H1 (cell line): ENCODE data around the gene DBNDD1. TPM values are rescaled to one million over a fixed set of nuclear protein-coding genes. Genes with fewer than 3 reads are reported as not detected.

ENCODE experiments used
- CTCF ChIA-PET: fragments of 300-600 bp; sonication (Branson Sonifier 250); formaldehyde crosslinking; loops from one replicate; lab custom pipeline; 2021; ENCODE audit not compliant: partially characterized antibody; lab: Charles Lee
- POLR2A ChIA-PET: fragments of 300-600 bp; sonication (Branson Sonifier 250); formaldehyde crosslinking; loops from one replicate; lab custom pipeline; 2021; ENCODE audit warnings: inconsistent platforms; ENCODE audit not compliant: partially characterized antibody; lab: Charles Lee
- DNase-seq, 2 experiments: peaks; one replicate each; pipeline versions ENCODE4 v3.0.0 to v3.0.0-alpha.2; 2010 to 2022; ENCODE audit warnings: low spot score in 2 of 2, low read depth in 1 of 2, mixed read lengths in 1 of 2
- FAIRE-seq: peaks from 2 replicates; lab custom pipeline; 2011; peaks lifted over from hg19 to GRCh38; lab: Jason Lieb, UNC
- H2AFZ ChIP-seq: 2 replicates; pipeline ENCODE4 v1.8.1; 2012; ENCODE audit warnings: low read length, inconsistent platforms
- H2AK5ac ChIP-seq: 2 replicates; pipeline ENCODE4 v1.6.1; 2013; ENCODE audit warnings: low read depth, low read length
- H2BK120ac ChIP-seq: replicated peaks from 2 replicates; pipeline ENCODE3; 2013; ENCODE audit warnings: low read depth, low read length, inconsistent platforms
- H2BK12ac ChIP-seq: 2 replicates; pipeline ENCODE4 v1.6.1; 2013; ENCODE audit warnings: low read depth, low read length
- H2BK15ac ChIP-seq: 2 replicates; pipeline ENCODE4 v1.6.1; 2013; ENCODE audit warnings: low read length
- H2BK20ac ChIP-seq: 2 replicates; pipeline ENCODE4 v1.6.1; 2013; ENCODE audit warnings: low read length
- H2BK5ac ChIP-seq: 2 replicates; pipeline ENCODE4 v1.6.1; 2013; ENCODE audit warnings: low read depth, low read length
- H3K14ac ChIP-seq: 2 replicates; pipeline ENCODE4 v1.6.1; 2013; ENCODE audit warnings: inconsistent platforms; ENCODE audit not compliant: insufficient read length
- H3K18ac ChIP-seq: 2 replicates; pipeline ENCODE4 v1.6.1; 2013; ENCODE audit warnings: low read length; ENCODE audit errors: extremely low read depth
- H3K23ac ChIP-seq: 2 replicates; pipeline ENCODE4 v1.6.1; 2013; ENCODE audit warnings: inconsistent platforms; ENCODE audit not compliant: insufficient read length
- H3K23me2 ChIP-seq: 2 replicates; pipeline ENCODE4 v1.6.1; 2013; ENCODE audit warnings: low read depth, low read length
- H3K27ac ChIP-seq: 2 replicates; pipeline ENCODE4 v1.6.1; 2011; ENCODE audit warnings: low read depth, low read length, inconsistent platforms
- H3K27me3 ChIP-seq, 4 experiments: replicated peaks in 1 of 4; 1 replicate in 1 of 4; 2 replicates in 3 of 4; pipeline versions ENCODE4 v1.6.1 to v1.8.1; 2011 to 2013; ENCODE audit warnings: low read length in 3 of 4, mild to moderate bottlenecking in 3 of 4, inconsistent platforms in 2 of 4, mixed read lengths in 2 of 4, moderate library complexity in 1 of 4; ENCODE audit not compliant: control insufficient read depth in 3 of 4, insufficient read depth in 3 of 4; ENCODE audit errors: extremely low read depth in 1 of 4
- H3K36me3 ChIP-seq, 4 experiments: 2 replicates each; pipeline versions ENCODE4 v1.6.1 to v1.8.1; 2011 to 2013; ENCODE audit warnings: mild to moderate bottlenecking in 4 of 4, low read length in 3 of 4, moderate library complexity in 2 of 4, control low read depth in 1 of 4, inconsistent platforms in 1 of 4; ENCODE audit not compliant: insufficient read depth in 4 of 4, control insufficient read depth in 2 of 4
- H3K4ac ChIP-seq: replicated peaks from 2 replicates; pipeline ENCODE3; 2013; ENCODE audit warnings: low read length, low read depth, mixed read lengths, inconsistent platforms; ENCODE audit not compliant: insufficient read length
- H3K4me1 ChIP-seq, 4 experiments: replicated peaks in 1 of 4; 1 replicate in 1 of 4; 2 replicates in 3 of 4; pipeline versions ENCODE4 v1.6.1 to v1.8.1; 2011 to 2013; ENCODE audit warnings: low read length in 3 of 4, inconsistent platforms in 2 of 4, mixed read lengths in 1 of 4; ENCODE audit not compliant: insufficient read depth in 4 of 4, control insufficient read depth in 3 of 4
- H3K4me2 ChIP-seq, 2 experiments: 2 replicates each; pipeline versions ENCODE4 v1.6.1 to v1.8.1; 2011 to 2013; ENCODE audit warnings: low read depth in 2 of 2, low read length in 2 of 2, control low read depth in 1 of 2, inconsistent platforms in 1 of 2, mild to moderate bottlenecking in 1 of 2; ENCODE audit not compliant: insufficient read depth in 1 of 2
- H3K4me3 ChIP-seq, 4 experiments: fragments of 200-600, 300-600 bp in 1 of 4; sonication (generic), shearing (Covaris generic), sonication (Bioruptor Twin) in 1 of 4; 2 replicates each; pipeline versions ENCODE4 v1.5.1 to v1.8.1; 2011 to 2016; ENCODE audit warnings: low read length in 4 of 4, low read depth in 3 of 4, control low read depth in 2 of 4, inconsistent platforms in 2 of 4, mild to moderate bottlenecking in 2 of 4, mixed read lengths in 1 of 4, moderate library complexity in 1 of 4; ENCODE audit not compliant: insufficient read depth in 2 of 4; ENCODE audit errors: extremely low read depth in 1 of 4
- H3K56ac ChIP-seq: replicated peaks from 2 replicates; pipeline ENCODE3; 2013; ENCODE audit warnings: low read depth, mild to moderate bottlenecking, mixed read lengths, low read length, inconsistent platforms; ENCODE audit not compliant: insufficient read length
- H3K79me1 ChIP-seq: 2 replicates; pipeline ENCODE4 v1.6.1; 2013; ENCODE audit warnings: low read depth, low read length, control low read depth
- H3K79me2 ChIP-seq, 2 experiments: 2 replicates each; pipeline versions ENCODE4 v1.6.1 to v1.8.1; 2012 to 2013; ENCODE audit warnings: low read length in 2 of 2, mild to moderate bottlenecking in 2 of 2, inconsistent platforms in 1 of 2; ENCODE audit not compliant: insufficient read depth in 2 of 2, control insufficient read depth in 1 of 2
- H3K9ac ChIP-seq, 4 experiments: replicated peaks in 1 of 4; 1 replicate in 1 of 4; 2 replicates in 3 of 4; pipeline versions ENCODE4 v1.6.1 to v1.8.1; 2011 to 2013; ENCODE audit warnings: low read depth in 3 of 4, low read length in 3 of 4, control low read depth in 2 of 4, mild to moderate bottlenecking in 2 of 4, moderate library complexity in 2 of 4, inconsistent platforms in 1 of 4; ENCODE audit errors: extremely low read depth in 1 of 4
- H3K9me3 ChIP-seq, 2 experiments: 2 replicates each; pipeline versions ENCODE4 v1.6.1 to v1.8.1; 2012 to 2013; ENCODE audit warnings: mild to moderate bottlenecking in 2 of 2, moderate library complexity in 2 of 2, control low read depth in 1 of 2, inconsistent platforms in 1 of 2, low read depth in 1 of 2, low read length in 1 of 2, mixed read lengths in 1 of 2; ENCODE audit not compliant: insufficient read depth in 2 of 2
- H4K20me1 ChIP-seq, 2 experiments: replicated peaks in 1 of 2; 2 replicates each; pipeline versions ENCODE3 to v1.8.1; 2011 to 2013; ENCODE audit warnings: inconsistent platforms in 2 of 2, low read length in 2 of 2, mild to moderate bottlenecking in 1 of 2; ENCODE audit not compliant: insufficient read depth in 2 of 2, control insufficient read depth in 1 of 2
- H4K5ac ChIP-seq: 2 replicates; pipeline ENCODE4 v1.6.1; 2013; ENCODE audit warnings: low read length, low read depth, mixed read lengths, inconsistent platforms; ENCODE audit not compliant: insufficient read length
- H4K8ac ChIP-seq: 2 replicates; pipeline ENCODE4 v1.8.0; 2013; ENCODE audit warnings: mild to moderate bottlenecking, moderate library complexity, low read length, inconsistent platforms; ENCODE audit not compliant: insufficient read depth; ENCODE audit errors: extremely low read depth
- H4K91ac ChIP-seq: replicated peaks from 2 replicates; pipeline ENCODE3; 2013; ENCODE audit warnings: low read length, mixed read lengths, inconsistent platforms; ENCODE audit not compliant: insufficient read length
- BCL11A ChIP-seq, 2 experiments: IDR thresholded peaks; one replicate each; pipeline ENCODE4 v1.6.1; 2011; ENCODE audit warnings: low read depth in 2 of 2, low read length in 2 of 2, mild to moderate bottlenecking in 2 of 2
- CTBP2 ChIP-seq: IDR thresholded peaks from 2 replicates; pipeline ENCODE4 v1.7.0; 2011; ENCODE audit warnings: borderline replicate concordance, mild to moderate bottlenecking, moderate library complexity, mixed read lengths, low read length; ENCODE audit not compliant: insufficient read depth, insufficient read length
- EGR1 ChIP-seq: IDR thresholded peaks from 2 replicates; pipeline ENCODE4 v1.6.1; 2011; ENCODE audit warnings: low read depth, low read length, borderline replicate concordance
- EP300 ChIP-seq, 2 experiments: IDR thresholded peaks; 1 replicate in 1 of 2; 2 replicates in 1 of 2; pipeline ENCODE4 v1.6.1; 2011 to 2012; ENCODE audit warnings: low read depth in 2 of 2, low read length in 2 of 2, mild to moderate bottlenecking in 2 of 2, borderline replicate concordance in 1 of 2, inconsistent platforms in 1 of 2, moderate library complexity in 1 of 2
- GTF2F1 ChIP-seq: IDR thresholded peaks from 2 replicates; pipeline ENCODE4 v1.6.1; 2012; ENCODE audit warnings: low read depth, low read length, improper control_type of control experiment, borderline replicate concordance
- KDM1A ChIP-seq: fragments of 200-600, 300-600 bp; sonication (generic); IDR thresholded peaks from 2 replicates; pipeline ENCODE4 v1.7.1; 2016; ENCODE audit warnings: mild to moderate bottlenecking, low read length, borderline replicate concordance
- KDM5A ChIP-seq: fragments of 200-600 bp; IDR thresholded peaks from 2 replicates; pipeline ENCODE4 v1.7.1; 2012; ENCODE audit warnings: mild to moderate bottlenecking, low read length, inconsistent platforms, mixed read lengths
- RFX5 ChIP-seq: IDR thresholded peaks from 2 replicates; pipeline ENCODE4 v1.6.1; 2011; ENCODE audit warnings: low read depth, low read length, improper control_type of control experiment, borderline replicate concordance
- TCF12 ChIP-seq: IDR thresholded peaks from 2 replicates; pipeline ENCODE4 v1.6.1; 2011; ENCODE audit warnings: low read depth, mild to moderate bottlenecking, low read length
- WGBS, 2 experiments: shearing (Covaris generic) in 1 of 2; methylation state at CpG; one replicate each; pipeline versions ENCODE4 v1.1.6 to v1.1.7; 2013 to 2015; ENCODE audit warnings: low lambda C conversion rate in 2 of 2, mixed read lengths in 2 of 2, inconsistent platforms in 1 of 2, low coverage in 1 of 2, missing lambda C conversion rate in 1 of 2; ENCODE audit not compliant: insufficient replicate concordance in 2 of 2, insufficient coverage in 1 of 2, insufficient read length in 1 of 2; ENCODE audit errors: extremely low coverage in 1 of 2, missing lambda C conversion rate in 1 of 2; 5-methylcytosine and 5-hydroxymethylcytosine counted together
- polyA plus RNA-seq, 7 experiments: library from polyadenylated mRNA; depleted of rRNA in 3 of 7; stranded (reverse) in 5 of 7; unstranded in 2 of 7; fragments of >200 nt in 5 of 7; fragments of 200-250 nt in 2 of 7; gene quantifications; 1 replicate in 5 of 7; 2 replicates in 1 of 7; 4 replicates in 1 of 7; pipeline versions ENCODE4 v1.2.1 to v1.2.3, GENCODE V29; 2011 to 2013; ENCODE audit warnings: missing spikeins in 2 of 7, mixed read lengths in 2 of 7
- total RNA-seq: library from RNA; stranded (reverse); fragmentation: NEBNext Ultra II Directional; extraction: Animal tissue kit (Norgen Biotek cat#: 25700); gene quantifications from 2 replicates; pipeline ENCODE4 v1.2.1, GENCODE V29; 2021
- TF ChIP-seq, protein P1 (sequence below): IDR thresholded peaks from 2 replicates; pipeline ENCODE4 v1.6.1; 2012; ENCODE audit warnings: inconsistent platforms
- TF ChIP-seq, protein P2 (sequence below): IDR thresholded peaks from 2 replicates; pipeline ENCODE4 v1.6.1; 2011; ENCODE audit warnings: low read length, improper control_type of control experiment

The DBNDD1 gene
- total and polyA plus RNA-seq, 2 of the 8 experiments (the other 6 are each of a cell fraction or from before 2014, with no cell fraction given): 69.9 to 92.6 TPM

DNA sequence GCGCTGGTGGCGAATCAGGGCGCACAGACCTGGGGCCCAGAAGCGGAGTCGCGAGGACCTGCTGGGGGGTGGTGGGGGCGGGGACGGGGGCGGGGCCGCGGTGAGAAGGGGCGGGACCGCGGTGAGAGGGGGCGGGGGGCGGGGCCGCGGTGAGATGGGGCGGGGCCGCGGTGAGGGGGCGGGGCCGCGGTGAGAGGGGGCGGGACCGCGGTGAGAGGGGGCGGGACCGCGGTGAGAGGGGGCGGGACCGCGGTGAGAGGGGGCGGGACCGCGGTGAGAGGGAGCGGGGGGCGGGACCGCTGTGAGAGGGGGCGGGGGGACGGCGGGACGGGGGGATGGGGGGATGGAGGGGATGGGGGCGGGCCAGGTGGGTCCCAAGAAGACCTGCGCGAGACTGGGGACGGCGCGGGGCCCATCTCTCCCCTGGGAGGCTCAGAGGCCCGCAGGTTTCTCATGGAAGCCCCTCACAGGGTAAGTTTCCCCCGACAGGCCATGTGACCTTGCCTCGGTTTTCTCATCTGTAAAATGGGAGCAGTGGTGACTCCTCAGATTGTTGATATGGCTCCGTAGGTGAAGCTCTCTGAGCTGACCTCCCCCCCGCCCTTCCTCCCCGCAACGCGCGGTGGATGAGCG is 28.6 kb upstream of the DBNDD1 start:
- Histone ChIP-seq H4K20me1 (peaks cover 0 to 3% of the 10 kb centered on the region in 2 experiments), H3K4ac (no peak overlapping the region), H3K18ac (no peak overlapping the region), H3K27ac (no peak overlapping the region), H2BK15ac (no peak overlapping the region), H3K9me3 (peaks cover 0 to 4% of the 10 kb centered on the region in 2 experiments; a peak in 1 of 4 replicates), H4K91ac (no peak overlapping the region), H3K9ac (no peak overlapping the region), H3K23ac (no peak overlapping the region), H3K4me1 (peaks cover 0 to 11% (median 8%) of the 10 kb centered on the region in 4 experiments; a peak in 6 of 7 replicates), H3K36me3 (no peaks in the 10 kb centered on the region; a peak in 2 of 8 replicates), H2AFZ (no peak overlapping the region), H3K23me2 (no peaks in the 10 kb centered on the region), H2AK5ac (no peak overlapping the region), H2BK5ac (no peak overlapping the region), H3K79me2 (no peaks in the 10 kb centered on the region), H4K5ac (no peak overlapping the region), H3K4me3 (peak overlapping the region; percentile 34 to 70 (median 43); a peak in 7 of 8 replicates), H2BK12ac (no peak overlapping the region), H3K14ac (no peak overlapping the region), H2BK120ac (no peak overlapping the region), H2BK20ac (no peak overlapping the region), H4K8ac (no peak overlapping the region; the same call in 1 of the 2 replicates), H3K79me1 (0 out of 2 replicates have a peak, but pooled peaks cover 2% of the 10 kb centered on the region), H3K27me3 (no peaks in the 10 kb centered on the region), H3K4me2 (peak overlapping the region; percentile 66 to 85), H3K56ac (peak overlapping the region; percentile 59)
- DNase-seq (peak in 1 of 2 experiments; percentile 63), FAIRE-seq (no peak)
- 68% methylated on average over 8 of the region's 59 CpGs; no CpG with 5 or more reads in 1 of the 2 experiments for WGBS, 2 experiments
- CTCF ChIA-PET: no interaction called here
- POLR2A ChIA-PET: interaction anchor here (1.0 to 2.8 kb wide), 4 partner anchors 15 to 175 kb away, joined by 3 to 11 read pairs (median 5); partner anchors contain the start of gene TCF25
- TF ChIP-seq EP300 (IDR thresholded peaks at IDR 0.05; ENCODE audit: borderline replicate concordance in 1 of 2, low read depth in 2 of 2, low read length in 2 of 2): no peak
- TF ChIP-seq GTF2F1: no peak
- no peak for TF ChIP-seq CTBP2
- TF ChIP-seq BCL11A (IDR thresholded peaks at IDR 0.05; ENCODE audit: low read depth in 2 of 2, low read length in 2 of 2): no peak
- no peak for TF ChIP-seq TCF12
- TF ChIP-seq, protein P1, sequence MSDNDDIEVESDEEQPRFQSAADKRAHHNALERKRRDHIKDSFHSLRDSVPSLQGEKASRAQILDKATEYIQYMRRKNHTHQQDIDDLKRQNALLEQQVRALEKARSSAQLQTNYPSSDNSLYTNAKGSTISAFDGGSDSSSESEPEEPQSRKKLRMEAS: no peak
- TF ChIP-seq, protein P2, sequence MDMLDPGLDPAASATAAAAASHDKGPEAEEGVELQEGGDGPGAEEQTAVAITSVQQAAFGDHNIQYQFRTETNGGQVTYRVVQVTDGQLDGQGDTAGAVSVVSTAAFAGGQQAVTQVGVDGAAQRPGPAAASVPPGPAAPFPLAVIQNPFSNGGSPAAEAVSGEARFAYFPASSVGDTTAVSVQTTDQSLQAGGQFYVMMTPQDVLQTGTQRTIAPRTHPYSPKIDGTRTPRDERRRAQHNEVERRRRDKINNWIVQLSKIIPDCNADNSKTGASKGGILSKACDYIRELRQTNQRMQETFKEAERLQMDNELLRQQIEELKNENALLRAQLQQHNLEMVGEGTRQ: peak; percentile 51; the same call in 1 of the 2 replicates
- no peak for TF ChIP-seq RFX5
- peak; percentile 98 for TF ChIP-seq KDM1A
- TF ChIP-seq EGR1: no peak
- TF ChIP-seq KDM5A: no peak
